K562 (cell line): ENCODE data around the gene ASZ1. TPM values are rescaled to one million over a fixed set of nuclear protein-coding genes. Genes with fewer than 3 reads are reported as not detected.

Experiments used
- ATAC-seq: fragments of 200-7000 bp; cut with Tn5 transposase; 3 replicates; pipeline ENCODE4 v1.9.1; 2020; ENCODE audit warnings: moderate library complexity
- BruUV-seq: library from RNA; stranded (reverse); fragments of 400-500 nt; replicated peaks from 2 replicates; lab custom pipeline; 2021; lab: Mats Ljungman, UMichigan
- CTCF ChIA-PET: fragments of 300-600 bp; formaldehyde crosslinking; extraction: SDS; loops from one replicate; lab custom pipeline; 2021; ENCODE audit warnings: low intra/inter-chr PET ratio; lab: Yijun Ruan, JAX
- POLR2A ChIA-PET: fragments of 300-600, 350-650 bp; sonication (Branson Sonifier 250); formaldehyde crosslinking; extraction: SDS; loops from one replicate; lab custom pipeline; 2021; ENCODE audit warnings: antibody characterized with exemption, inconsistent platforms; lab: Yijun Ruan, JAX
- DNase-seq, 4 experiments: peaks; one replicate each; pipeline versions ENCODE4 v3.0.0 to v3.0.0-alpha.2; 2011 to 2018; ENCODE audit warnings: low spot score in 3 of 4, mixed read lengths in 3 of 4; ENCODE audit errors: extremely low read depth in 1 of 4
- FAIRE-seq: peaks from 2 replicates; lab custom pipeline; 2011; peaks lifted over from hg19 to GRCh38; lab: Jason Lieb, UNC
- H2AFZ ChIP-seq: 2 replicates; pipeline ENCODE4 v1.6.0; 2011; ENCODE audit warnings: low read depth, low read length, control low read depth, inconsistent platforms
- H3K27ac ChIP-seq: fragments of 200-600 bp; 3 replicates; pipeline ENCODE4 v1.8.0; 2011; ENCODE audit warnings: low read depth, mild to moderate bottlenecking, control low read depth, inconsistent platforms, low read length, moderate library complexity, mixed read lengths; ENCODE audit errors: extremely low read depth
- H3K27me3 ChIP-seq, 2 experiments: fragments of 300-600 bp in 1 of 2; 2 replicates in 1 of 2; 3 replicates in 1 of 2; pipeline versions ENCODE4 v1.6.0 to v1.8.0; 2011; ENCODE audit warnings: inconsistent platforms in 2 of 2, low read length in 2 of 2, mild to moderate bottlenecking in 1 of 2, mixed read lengths in 1 of 2, moderate library complexity in 1 of 2; ENCODE audit not compliant: control insufficient read depth in 2 of 2, insufficient read depth in 2 of 2
- H3K36me3 ChIP-seq: fragments of 300-600 bp; 3 replicates; pipeline ENCODE4 v1.8.0; 2011; ENCODE audit warnings: mild to moderate bottlenecking, low read length, inconsistent platforms; ENCODE audit not compliant: control insufficient read depth, insufficient read depth
- H3K4me1 ChIP-seq, 2 experiments: fragments of 200-600 bp in 1 of 2; replicated peaks in 1 of 2; 2 replicates in 1 of 2; 3 replicates in 1 of 2; pipeline versions ENCODE4 v1.5.1 to v1.8.0; 2011; ENCODE audit warnings: inconsistent platforms in 2 of 2, low read length in 2 of 2, mild to moderate bottlenecking in 1 of 2, mixed read lengths in 1 of 2, moderate library complexity in 1 of 2; ENCODE audit not compliant: control insufficient read depth in 2 of 2, insufficient read depth in 2 of 2
- H3K4me2 ChIP-seq: 2 replicates; pipeline ENCODE4 v1.6.1; 2011; ENCODE audit warnings: low read length, control low read depth, inconsistent platforms, mixed read lengths; ENCODE audit not compliant: insufficient read depth
- H3K4me3 ChIP-seq: fragments of 200-600 bp; sonication (generic), shearing (Covaris generic); 2 replicates; pipeline ENCODE4 v1.5.1; 2016; ENCODE audit warnings: control low read depth, inconsistent platforms
- H3K79me2 ChIP-seq: fragments of 200-600 bp; 3 replicates; pipeline ENCODE4 v1.8.0; 2011; ENCODE audit warnings: low read length, inconsistent platforms; ENCODE audit not compliant: control insufficient read depth, insufficient read depth
- H3K9ac ChIP-seq, 2 experiments: 2 replicates each; pipeline versions ENCODE4 v1.6.0 to v1.6.1; 2011; ENCODE audit warnings: low read depth in 2 of 2, low read length in 2 of 2, control low read depth in 1 of 2, inconsistent platforms in 1 of 2, mild to moderate bottlenecking in 1 of 2, mixed read lengths in 1 of 2; ENCODE audit not compliant: insufficient read depth in 1 of 2
- H3K9me1 ChIP-seq: one replicate; pipeline ENCODE4 v1.6.0; 2011; ENCODE audit warnings: inconsistent platforms, mild to moderate bottlenecking, low read length, moderate library complexity; ENCODE audit not compliant: control insufficient read depth, insufficient read depth
- H3K9me3 ChIP-seq: replicated peaks from 2 replicates; pipeline ENCODE4 v1.5.1; 2011; ENCODE audit warnings: low read depth, low read length, inconsistent platforms; ENCODE audit not compliant: control insufficient read depth, insufficient read depth
- H4K20me1 ChIP-seq: replicated peaks from 2 replicates; pipeline ENCODE4 v1.6.1; 2011; ENCODE audit warnings: low read length, inconsistent platforms, mixed read lengths; ENCODE audit not compliant: control insufficient read depth, insufficient read depth
- CAMTA2 ChIP-seq: fragments of 250-450 bp; sonication (Bioruptor Pico); conservative IDR thresholded peaks from 2 replicates; pipeline ENCODE4 v1.5.1; 2022
- CEBPB ChIP-seq: fragments of 450-650 bp; IDR thresholded peaks from 2 replicates; pipeline ENCODE4 v1.6.1; 2016; ENCODE audit warnings: missing genetic modification characterization, missing compliant biosample characterization
- CEBPG ChIP-seq, 3 experiments: fragments of 200-800 bp in 1 of 3; sonication (Bioruptor generic) in 1 of 3; sonication (generic) in 1 of 3; formaldehyde crosslinking in 1 of 3; IDR thresholded peaks in 2 of 3; conservative IDR thresholded peaks in 1 of 3; 2 replicates each; pipeline versions ENCODE4 v1.6.1 to v1.8.0; 2016 to 2022; ENCODE audit warnings: missing compliant biosample characterization in 2 of 3, missing genetic modification characterization in 2 of 3, mild to moderate bottlenecking in 1 of 3, missing genetic modification reagents in 1 of 3
- DACH1 ChIP-seq: fragments of 450-650 bp; IDR thresholded peaks from 2 replicates; pipeline ENCODE4 v1.6.1; 2018; ENCODE audit not compliant: partially characterized antibody
- NFIC ChIP-seq: fragments of 450-650 bp; IDR thresholded peaks from 2 replicates; pipeline ENCODE4 v1.6.1; 2017; ENCODE audit warnings: mild to moderate bottlenecking, inconsistent platforms
- SFPQ ChIP-seq: fragments of 200-400 bp; formaldehyde crosslinking; IDR thresholded peaks from 2 replicates; pipeline ENCODE4 v1.6.1; 2017; ENCODE audit warnings: mild to moderate bottlenecking, low read depth, low read length, moderate library complexity
- ZNF639 ChIP-seq, 2 experiments: fragments of 200-800 bp in 1 of 2; sonication (Bioruptor generic) in 1 of 2; sonication (generic) in 1 of 2; formaldehyde crosslinking in 1 of 2; IDR thresholded peaks in 1 of 2; conservative IDR thresholded peaks in 1 of 2; 2 replicates each; pipeline versions ENCODE4 v1.5.0 to v1.6.1; 2016 to 2020; ENCODE audit warnings: missing compliant biosample characterization in 1 of 2, missing genetic modification characterization in 1 of 2, missing genetic modification reagents in 1 of 2
- in situ Hi-C: fragments of 300-500 bp; cut with MboI; formaldehyde crosslinking; loops from 4 replicates; pipeline ENCODE4 v1.15.0; 2018; ENCODE audit warnings: inconsistent platforms, mixed read lengths
- intact Hi-C: fragments of 100-400 bp; cut with micrococcal nuclease; formaldehyde crosslinking; loops from 2 replicates; pipeline ENCODE4 v1.14.2; 2022
- polyA plus RNA-seq, 8 experiments: library from polyadenylated mRNA; depleted of rRNA in 4 of 8; stranded (reverse) in 5 of 8; unstranded in 3 of 8; fragments of >200 nt; fragmentation: Nextera tagmentation in 2 of 8; fragmentation: Illumina TruSeq in 1 of 8; extraction: Ambion mirVana in 2 of 8; extraction: Trizol in 1 of 8; gene quantifications; 2 replicates each; pipeline versions ENCODE4 v1.2.1 to v1.2.3, GENCODE V29; 2011 to 2014; ENCODE audit warnings: inconsistent platforms in 1 of 8, missing spikeins in 1 of 8
- total RNA-seq, 7 experiments: library from RNA; depleted of rRNA in 6 of 7; stranded (reverse); fragments of >200 nt in 6 of 7; fragmentation: Illumina TruSeq in 2 of 7; extraction: Trizol in 2 of 7; gene quantifications; 2 replicates each; pipeline versions ENCODE4 v1.2.1 to v1.2.3, GENCODE V29; 2011 to 2021; ENCODE audit warnings: low replicate concordance in 1 of 7

Gene ASZ1
- total and polyA plus RNA-seq, 9 of the 15 experiments (the other 6 are each of a cell fraction or from before 2014, with no cell fraction given) = not detected

GRCh38 chr7:117319181-117319580, 108.1 kb downstream of the ASZ1 start (continued):
- TF ChIP-seq SFPQ = no peak
- no peak for TF ChIP-seq DACH1
- TF ChIP-seq NFIC = no peak
- no peak for TF ChIP-seq CAMTA2 (CRISPR knock-in tag)

GRCh38 chr7:117313582-117313981, 113.7 kb downstream of the ASZ1 start:
- no peak for ATAC-seq
- H4K20me1 ChIP-seq = no peaks in the 10 kb centered on the region

More at GRCh38 chr7:117313582-117313981, 113.7 kb downstream of the ASZ1 start:
- no peaks in the 10 kb centered on the region for H3K36me3 ChIP-seq
- H3K79me2 ChIP-seq = no peaks in the 10 kb centered on the region
- no TSS peak for BruUV-seq
- no peaks in the 10 kb centered on the region for H3K9me1 ChIP-seq
- H3K27me3 ChIP-seq = no peaks in the 10 kb centered on the region
- intact Hi-C loops = no loop called here
- TF ChIP-seq CEBPB = peak; percentile 22; the same call in 1 of the 2 replicates
- no peak for TF ChIP-seq CEBPG (CRISPR knock-in tag; IDR thresholded peaks at IDR 0.05)
- TF ChIP-seq CEBPG (tag; conservative IDR thresholded peaks at IDR 0.05 in 1 of 2, IDR thresholded peaks at IDR 0.05 in 1 of 2) = peak in 1 of 2 experiments; percentile 44; a peak in 1 of 4 replicates
- no peak for TF ChIP-seq ZNF639 (CRISPR knock-in tag; conservative IDR thresholded peaks at IDR 0.05 in 1 of 2, IDR thresholded peaks at IDR 0.05 in 1 of 2)
- H3K4me2 ChIP-seq = no peak overlapping the region
- no peaks in the 10 kb centered on the region for H3K9me3 ChIP-seq
- H3K4me1 ChIP-seq = no peaks in the 10 kb centered on the region
- POLR2A ChIA-PET = no interaction called here
- H3K9ac ChIP-seq = no peak overlapping the region
- FAIRE-seq (no peak), DNase-seq (no peak)
- no peak overlapping the region for H3K4me3 ChIP-seq
- in situ Hi-C loops = no loop called here
- H3K27ac ChIP-seq = no peak overlapping the region
- CTCF ChIA-PET = no interaction called here
- H2AFZ ChIP-seq = no peak overlapping the region

Other genes starting within 250 kb of the ASZ1 start
- not detected in 2 replicates for gene WNT2, start 104.4 kb downstream of the ASZ1 start, total RNA-seq (2014; rRNA removed)
- not detected in 2 replicates for gene WNT2, start 104.4 kb downstream of the ASZ1 start, total RNA-seq (2014; rRNA removed; fragmentation: Illumina TruSeq; extraction: Trizol)
- gene WNT2, start 104.4 kb downstream of the ASZ1 start, total RNA-seq (2015; rRNA removed; fragmentation: Illumina TruSeq; extraction: Trizol) = not detected in 2 replicates
- gene WNT2, start 104.4 kb downstream of the ASZ1 start, total RNA-seq (2021) = not detected in 2 replicates
- gene WNT2, start 104.4 kb downstream of the ASZ1 start, polyA plus RNA-seq (2011; rRNA removed) = not detected in 2 replicates
- not detected in 2 replicates for gene WNT2, start 104.4 kb downstream of the ASZ1 start, polyA plus RNA-seq (2014; fragmentation: Illumina TruSeq; extraction: Trizol)
- under 1 TPM in 1 of 2 experiments, not detected in 1; 0.04 TPM for gene WNT2, start 104.4 kb downstream of the ASZ1 start, polyA plus RNA-seq (2014; fragmentation: Nextera tagmentation; extraction: Ambion mirVana)
- not detected in 2 replicates for gene WNT2, start 104.4 kb downstream of the ASZ1 start, polyA plus RNA-seq (2014; rRNA removed)
- gene CFTR, start 52.5 kb upstream of the ASZ1 start, total RNA-seq (2014; rRNA removed) = not detected in 2 replicates
- not detected in 2 replicates for gene CFTR, start 52.5 kb upstream of the ASZ1 start, total RNA-seq (2014; rRNA removed; fragmentation: Illumina TruSeq; extraction: Trizol)
- gene CFTR, start 52.5 kb upstream of the ASZ1 start, total RNA-seq (2015; rRNA removed; fragmentation: Illumina TruSeq; extraction: Trizol) = not detected in 2 replicates
- gene CFTR, start 52.5 kb upstream of the ASZ1 start, total RNA-seq (2021) = 0.07 and 0.20 TPM in 2 replicates
- gene CFTR, start 52.5 kb upstream of the ASZ1 start, polyA plus RNA-seq (2011; rRNA removed) = 0.01 TPM in 1 of 2 replicates, not detected in the other
- gene CFTR, start 52.5 kb upstream of the ASZ1 start, polyA plus RNA-seq (2014; fragmentation: Illumina TruSeq; extraction: Trizol) = not detected in 2 replicates
- not detected for gene CFTR, start 52.5 kb upstream of the ASZ1 start, polyA plus RNA-seq (2014; fragmentation: Nextera tagmentation; extraction: Ambion mirVana)
- not detected in 2 replicates for gene CFTR, start 52.5 kb upstream of the ASZ1 start, polyA plus RNA-seq (2014; rRNA removed)